ENCODE results near the gene NHERF2.

GRCh38 chr16:2087748-2088631, 61.3 kb downstream of the NHERF2 start:
- TF ChIP-seq, protein P1, sequence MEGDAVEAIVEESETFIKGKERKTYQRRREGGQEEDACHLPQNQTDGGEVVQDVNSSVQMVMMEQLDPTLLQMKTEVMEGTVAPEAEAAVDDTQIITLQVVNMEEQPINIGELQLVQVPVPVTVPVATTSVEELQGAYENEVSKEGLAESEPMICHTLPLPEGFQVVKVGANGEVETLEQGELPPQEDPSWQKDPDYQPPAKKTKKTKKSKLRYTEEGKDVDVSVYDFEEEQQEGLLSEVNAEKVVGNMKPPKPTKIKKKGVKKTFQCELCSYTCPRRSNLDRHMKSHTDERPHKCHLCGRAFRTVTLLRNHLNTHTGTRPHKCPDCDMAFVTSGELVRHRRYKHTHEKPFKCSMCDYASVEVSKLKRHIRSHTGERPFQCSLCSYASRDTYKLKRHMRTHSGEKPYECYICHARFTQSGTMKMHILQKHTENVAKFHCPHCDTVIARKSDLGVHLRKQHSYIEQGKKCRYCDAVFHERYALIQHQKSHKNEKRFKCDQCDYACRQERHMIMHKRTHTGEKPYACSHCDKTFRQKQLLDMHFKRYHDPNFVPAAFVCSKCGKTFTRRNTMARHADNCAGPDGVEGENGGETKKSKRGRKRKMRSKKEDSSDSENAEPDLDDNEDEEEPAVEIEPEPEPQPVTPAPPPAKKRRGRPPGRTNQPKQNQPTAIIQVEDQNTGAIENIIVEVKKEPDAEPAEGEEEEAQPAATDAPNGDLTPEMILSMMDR (IDR thresholded peaks at IDR 0.05), result no peak
- TF ChIP-seq POLR2A (IDR thresholded peaks at IDR 0.05), result no peak

Measured in uterus (tissue), 2 donors.